SK-N-SH (cell line): ENCODE data around the gene CREB3.

Source experiments
- EP300 ChIP-seq, 2 experiments: IDR thresholded peaks; 2 replicates each; pipeline versions ENCODE4 v1.4.0 to v1.6.1; 2012; ENCODE audit warnings: borderline replicate concordance in 1 of 2, low read depth in 1 of 2, low read length in 1 of 2
- NRF1 ChIP-seq: IDR thresholded peaks from 2 replicates; pipeline ENCODE4 v1.6.1; 2012; ENCODE audit warnings: low read depth, mild to moderate bottlenecking, low read length
- POLR2AphosphoS5 ChIP-seq: IDR thresholded peaks from 2 replicates; pipeline ENCODE4 v1.6.1; 2012; ENCODE audit warnings: low read depth, low read length
- RXRA ChIP-seq: IDR thresholded peaks from 2 replicates; pipeline ENCODE4 v1.4.0; 2012; ENCODE audit warnings: low read depth, mild to moderate bottlenecking, borderline replicate concordance
- TAF1 ChIP-seq: IDR thresholded peaks from 2 replicates; pipeline ENCODE4 v1.6.1; 2012; ENCODE audit warnings: low read depth, mild to moderate bottlenecking, low read length, moderate library complexity, borderline replicate concordance
- TF ChIP-seq, protein P1 (sequence below): fragments of 200-600 bp; sonication (generic); IDR thresholded peaks from 2 replicates; pipeline ENCODE4 v1.6.1; 2017; ENCODE audit warnings: antibody characterized with exemption, mild to moderate bottlenecking, moderate library complexity
- TF ChIP-seq, protein P2 (sequence below): IDR thresholded peaks from 2 replicates; pipeline ENCODE4 v1.4.0; 2012; ENCODE audit warnings: low read depth, borderline replicate concordance
- TF ChIP-seq, protein P3 (sequence below): IDR thresholded peaks from 2 replicates; pipeline ENCODE4 v1.4.0; 2012; ENCODE audit warnings: low read depth, borderline replicate concordance
- TF ChIP-seq, protein P4 (sequence below): IDR thresholded peaks from 2 replicates; pipeline ENCODE4 v1.4.0; 2012; ENCODE audit warnings: low read depth

DNA sequence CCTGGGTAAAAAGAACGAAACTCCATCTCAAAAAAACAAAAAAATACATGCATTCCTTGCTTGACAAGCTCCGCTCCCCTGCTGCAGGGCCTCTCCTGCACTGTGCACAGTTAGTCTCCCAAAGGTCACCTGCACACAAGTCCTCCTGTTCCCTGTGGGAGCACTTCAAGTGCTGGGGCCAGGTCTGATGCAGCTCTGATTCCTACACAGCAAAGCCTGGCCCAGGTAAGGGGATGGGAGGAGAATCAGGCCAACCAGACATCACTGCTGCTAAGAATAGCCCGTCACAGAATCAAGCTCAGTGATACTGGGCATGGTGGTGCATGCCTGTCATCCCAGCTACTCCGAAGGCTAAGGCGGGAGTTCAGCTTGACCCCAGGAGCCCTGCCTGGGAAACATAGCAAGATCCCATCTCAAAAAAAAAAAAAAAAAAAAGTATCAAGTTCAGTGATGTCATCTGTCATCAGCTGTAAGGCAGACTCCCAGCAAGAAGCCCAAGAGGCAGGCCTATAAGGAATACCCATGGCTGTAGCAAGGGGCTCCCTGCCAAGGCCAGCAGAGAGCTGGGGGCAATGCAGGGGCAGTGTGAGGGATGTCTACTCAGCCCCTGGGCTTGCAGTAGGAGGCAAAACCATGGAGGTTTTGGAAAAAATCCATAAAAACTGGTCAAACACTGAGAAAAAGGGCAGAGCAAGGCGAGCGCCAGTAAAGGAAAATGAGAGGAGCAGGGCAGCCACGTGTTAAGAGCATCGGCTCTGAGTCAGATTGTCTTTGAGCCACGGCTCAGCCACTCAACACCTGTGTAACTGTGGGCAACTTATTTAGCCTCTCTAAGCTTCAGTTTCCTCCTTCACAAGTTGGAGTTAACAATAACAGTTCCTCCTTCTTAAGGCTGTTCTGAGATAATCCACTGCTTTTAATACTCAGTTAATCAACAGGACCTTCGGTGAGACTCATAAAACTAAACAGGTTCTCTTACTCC lies 46.0 kb upstream of the CREB3 start:
- TF ChIP-seq EP300 (IDR thresholded peaks at IDR 0.05; ENCODE audit: borderline replicate concordance in 1 of 2, low read depth in 1 of 2, low read length in 1 of 2) (no peak), POLR2AphosphoS5 (no peak), NRF1 (no peak), RXRA (no peak), TAF1 (no peak)
- TF ChIP-seq, protein P1, sequence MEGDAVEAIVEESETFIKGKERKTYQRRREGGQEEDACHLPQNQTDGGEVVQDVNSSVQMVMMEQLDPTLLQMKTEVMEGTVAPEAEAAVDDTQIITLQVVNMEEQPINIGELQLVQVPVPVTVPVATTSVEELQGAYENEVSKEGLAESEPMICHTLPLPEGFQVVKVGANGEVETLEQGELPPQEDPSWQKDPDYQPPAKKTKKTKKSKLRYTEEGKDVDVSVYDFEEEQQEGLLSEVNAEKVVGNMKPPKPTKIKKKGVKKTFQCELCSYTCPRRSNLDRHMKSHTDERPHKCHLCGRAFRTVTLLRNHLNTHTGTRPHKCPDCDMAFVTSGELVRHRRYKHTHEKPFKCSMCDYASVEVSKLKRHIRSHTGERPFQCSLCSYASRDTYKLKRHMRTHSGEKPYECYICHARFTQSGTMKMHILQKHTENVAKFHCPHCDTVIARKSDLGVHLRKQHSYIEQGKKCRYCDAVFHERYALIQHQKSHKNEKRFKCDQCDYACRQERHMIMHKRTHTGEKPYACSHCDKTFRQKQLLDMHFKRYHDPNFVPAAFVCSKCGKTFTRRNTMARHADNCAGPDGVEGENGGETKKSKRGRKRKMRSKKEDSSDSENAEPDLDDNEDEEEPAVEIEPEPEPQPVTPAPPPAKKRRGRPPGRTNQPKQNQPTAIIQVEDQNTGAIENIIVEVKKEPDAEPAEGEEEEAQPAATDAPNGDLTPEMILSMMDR = no peak
- TF ChIP-seq, protein P2, sequence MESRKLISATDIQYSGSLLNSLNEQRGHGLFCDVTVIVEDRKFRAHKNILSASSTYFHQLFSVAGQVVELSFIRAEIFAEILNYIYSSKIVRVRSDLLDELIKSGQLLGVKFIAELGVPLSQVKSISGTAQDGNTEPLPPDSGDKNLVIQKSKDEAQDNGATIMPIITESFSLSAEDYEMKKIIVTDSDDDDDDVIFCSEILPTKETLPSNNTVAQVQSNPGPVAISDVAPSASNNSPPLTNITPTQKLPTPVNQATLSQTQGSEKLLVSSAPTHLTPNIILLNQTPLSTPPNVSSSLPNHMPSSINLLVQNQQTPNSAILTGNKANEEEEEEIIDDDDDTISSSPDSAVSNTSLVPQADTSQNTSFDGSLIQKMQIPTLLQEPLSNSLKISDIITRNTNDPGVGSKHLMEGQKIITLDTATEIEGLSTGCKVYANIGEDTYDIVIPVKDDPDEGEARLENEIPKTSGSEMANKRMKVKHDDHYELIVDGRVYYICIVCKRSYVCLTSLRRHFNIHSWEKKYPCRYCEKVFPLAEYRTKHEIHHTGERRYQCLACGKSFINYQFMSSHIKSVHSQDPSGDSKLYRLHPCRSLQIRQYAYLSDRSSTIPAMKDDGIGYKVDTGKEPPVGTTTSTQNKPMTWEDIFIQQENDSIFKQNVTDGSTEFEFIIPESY = no peak
- TF ChIP-seq, protein P3, sequence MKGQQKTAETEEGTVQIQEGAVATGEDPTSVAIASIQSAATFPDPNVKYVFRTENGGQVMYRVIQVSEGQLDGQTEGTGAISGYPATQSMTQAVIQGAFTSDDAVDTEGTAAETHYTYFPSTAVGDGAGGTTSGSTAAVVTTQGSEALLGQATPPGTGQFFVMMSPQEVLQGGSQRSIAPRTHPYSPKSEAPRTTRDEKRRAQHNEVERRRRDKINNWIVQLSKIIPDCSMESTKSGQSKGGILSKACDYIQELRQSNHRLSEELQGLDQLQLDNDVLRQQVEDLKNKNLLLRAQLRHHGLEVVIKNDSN = no peak
- TF ChIP-seq, protein P4, sequence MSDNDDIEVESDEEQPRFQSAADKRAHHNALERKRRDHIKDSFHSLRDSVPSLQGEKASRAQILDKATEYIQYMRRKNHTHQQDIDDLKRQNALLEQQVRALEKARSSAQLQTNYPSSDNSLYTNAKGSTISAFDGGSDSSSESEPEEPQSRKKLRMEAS = no peak
